Thyroid gland (tissue), 4 donors: ENCODE data around the gene LALBA.

Source experiments
- POLR2A ChIP-seq, 2 donors: fragments of 450-650 bp; IDR thresholded peaks; one replicate each; pipeline ENCODE4 v1.6.1; 2017; ENCODE audit warnings: antibody characterized with exemption in 2 of 2, mild to moderate bottlenecking in 2 of 2, moderate library complexity in 1 of 2
- TF ChIP-seq, protein P1 (sequence below), 6 experiments: fragments of 200-600 bp in 3 of 6; fragments of 450-650 bp in 3 of 6; sonication (generic) in 3 of 6; IDR thresholded peaks; one replicate each; pipeline ENCODE4 v1.5.1; 2016 to 2019; ENCODE audit warnings: antibody characterized with exemption in 6 of 6, mild to moderate bottlenecking in 2 of 6, inconsistent platforms in 1 of 6, moderate library complexity in 1 of 6

GRCh38 chr12:48525332-48525731 is 44.5 kb downstream of the LALBA start, which contains the start of gene OR8S1:
- TF ChIP-seq, protein P1, sequence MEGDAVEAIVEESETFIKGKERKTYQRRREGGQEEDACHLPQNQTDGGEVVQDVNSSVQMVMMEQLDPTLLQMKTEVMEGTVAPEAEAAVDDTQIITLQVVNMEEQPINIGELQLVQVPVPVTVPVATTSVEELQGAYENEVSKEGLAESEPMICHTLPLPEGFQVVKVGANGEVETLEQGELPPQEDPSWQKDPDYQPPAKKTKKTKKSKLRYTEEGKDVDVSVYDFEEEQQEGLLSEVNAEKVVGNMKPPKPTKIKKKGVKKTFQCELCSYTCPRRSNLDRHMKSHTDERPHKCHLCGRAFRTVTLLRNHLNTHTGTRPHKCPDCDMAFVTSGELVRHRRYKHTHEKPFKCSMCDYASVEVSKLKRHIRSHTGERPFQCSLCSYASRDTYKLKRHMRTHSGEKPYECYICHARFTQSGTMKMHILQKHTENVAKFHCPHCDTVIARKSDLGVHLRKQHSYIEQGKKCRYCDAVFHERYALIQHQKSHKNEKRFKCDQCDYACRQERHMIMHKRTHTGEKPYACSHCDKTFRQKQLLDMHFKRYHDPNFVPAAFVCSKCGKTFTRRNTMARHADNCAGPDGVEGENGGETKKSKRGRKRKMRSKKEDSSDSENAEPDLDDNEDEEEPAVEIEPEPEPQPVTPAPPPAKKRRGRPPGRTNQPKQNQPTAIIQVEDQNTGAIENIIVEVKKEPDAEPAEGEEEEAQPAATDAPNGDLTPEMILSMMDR (IDR thresholded peaks at IDR 0.05): no peak
- TF ChIP-seq POLR2A (IDR thresholded peaks at IDR 0.05): no peak
